Kidney (tissue), 14 donors: ENCODE data around the gene MDN1. TPM values are rescaled to one million over a fixed set of nuclear protein-coding genes. Genes with fewer than 3 reads are reported as not detected.

ENCODE experiments used
- DNase-seq, 5 donors: peaks; one replicate each; pipeline ENCODE4 v3.0.0-alpha.2; 2013 to 2020
- FAIRE-seq: peaks from 2 replicates; lab custom pipeline; 2012; peaks lifted over from hg19 to GRCh38; lab: Jason Lieb, UNC
- H3K27ac ChIP-seq, 2 donors: one replicate each; pipeline ENCODE4 v1.7.0; 2013; ENCODE audit warnings: low read depth in 2 of 2, low read length in 2 of 2, inconsistent platforms in 1 of 2
- H3K27me3 ChIP-seq: one replicate; pipeline ENCODE4 v1.7.1; 2013; ENCODE audit warnings: low read length, inconsistent platforms; ENCODE audit not compliant: control insufficient read depth, insufficient read depth
- H3K36me3 ChIP-seq, 3 donors: one replicate each; pipeline versions ENCODE4 v1.7.0 to v1.7.1; 2013; ENCODE audit warnings: low read length in 3 of 3, control low read depth in 1 of 3, inconsistent platforms in 1 of 3; ENCODE audit not compliant: insufficient read depth in 3 of 3, control insufficient read depth in 2 of 3
- H3K4me1 ChIP-seq, 3 donors: one replicate each; pipeline versions ENCODE4 v1.7.0 to v1.7.1; 2013; ENCODE audit warnings: low read length in 3 of 3, inconsistent platforms in 1 of 3, low read depth in 1 of 3; ENCODE audit not compliant: control insufficient read depth in 2 of 3, insufficient read depth in 2 of 3
- H3K4me3 ChIP-seq, 3 donors: one replicate each; pipeline versions ENCODE4 v1.7.0 to v1.8.1; 2013; ENCODE audit warnings: low read length in 3 of 3, control low read depth in 1 of 3, inconsistent platforms in 1 of 3
- H3K9ac ChIP-seq, 3 donors: one replicate each; pipeline versions ENCODE4 v1.7.0 to v1.7.1; 2013; ENCODE audit warnings: low read length in 3 of 3, control low read depth in 1 of 3, inconsistent platforms in 1 of 3
- H3K9me3 ChIP-seq, 3 donors: one replicate each; pipeline versions ENCODE4 v1.7.0 to v1.7.1; 2013; ENCODE audit warnings: low read length in 3 of 3, control low read depth in 1 of 3, inconsistent platforms in 1 of 3; ENCODE audit not compliant: control insufficient read depth in 2 of 3, insufficient read depth in 1 of 3
- CTCF ChIP-seq: IDR thresholded peaks from 3 replicates; pipeline ENCODE4 v1.5.1; 2012; ENCODE audit warnings: mild to moderate bottlenecking, moderate library complexity, borderline replicate concordance; ENCODE audit not compliant: insufficient read depth; ENCODE audit errors: extremely low read depth
- intact Hi-C: fragments of 100-400 bp; cut with DNase I; formaldehyde crosslinking; loops from one replicate; pipeline ENCODE4 v1.11.1; 2022
- polyA plus RNA-seq: library from polyadenylated mRNA; stranded (reverse); fragments of 350-450 nt; fragmentation: Illumina TruSeq; extraction: RNeasy Lipid Tissue Mini Kit (QIAGEN cat#74804); gene quantifications from one replicate; pipeline ENCODE4 v1.2.3, GENCODE V29; 2014; ENCODE audit warnings: low read depth, low replicate concordance; ENCODE audit not compliant: insufficient read depth
- total RNA-seq: library from RNA; stranded (reverse); fragmentation: NEBNext Ultra II Directional; extraction: Animal tissue kit (Norgen Biotek cat#: 25700); gene quantifications from one replicate; pipeline ENCODE4 v1.2.1, GENCODE V29; 2021
- donor health status: control.
- donor health status: control.
- donor health status: control.
- donor health status: control.
- donor health status: control.
- donor health status: DM: yes; HTN: yes; CAD: no.
- donor health status: Normal renal cell carcinoma (clear cell type).

The MDN1 gene
- total and polyA plus RNA-seq, 2 donors from 2014 or later = 19.4 to 34.9 TPM

- Histone ChIP-seq H3K36me3 (peaks cover 2 to 52% (median 49%) of the 10 kb centered on the region in 3 donors), H3K9me3 (no peaks in the 10 kb centered on the region), H3K27me3 (no peaks in the 10 kb centered on the region), H3K4me3 (no peak overlapping the region), H3K4me1 (no peaks in the 10 kb centered on the region), H3K9ac (no peak overlapping the region), H3K27ac (no peak overlapping the region)
- intact Hi-C loops = no loop called here
- FAIRE-seq (no peak), DNase-seq (no peak)
- TF ChIP-seq CTCF = no peak
These were observed 126.4 kb downstream of the MDN1 start for GRCh38 chr6:89693207-89693606.

DNA sequence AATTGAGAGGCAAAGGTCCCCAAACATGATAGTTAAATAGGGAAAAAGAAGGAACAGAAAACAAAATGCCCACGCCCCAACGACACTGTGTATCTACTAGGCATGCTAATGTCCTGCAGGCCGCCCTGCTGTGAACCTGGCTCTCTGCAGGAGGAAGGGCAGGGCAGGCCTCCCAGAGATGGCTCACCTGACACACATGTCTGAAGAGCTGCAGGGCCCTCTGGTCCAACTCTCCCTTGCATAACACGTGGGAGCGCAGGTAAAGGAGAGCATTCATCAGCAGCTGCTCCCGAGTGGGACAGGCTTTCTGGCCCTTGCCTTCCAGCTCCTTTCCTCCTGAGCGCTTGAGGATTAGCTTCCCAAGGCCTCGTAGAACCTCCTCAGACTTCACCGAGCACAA lies 127.3 kb downstream of the MDN1 start:
- Histone ChIP-seq H3K27ac (no peak overlapping the region), H3K4me1 (no peaks in the 10 kb centered on the region), H3K36me3 (peaks cover 9 to 61% (median 56%) of the 10 kb centered on the region in 3 donors), H3K27me3 (no peaks in the 10 kb centered on the region), H3K4me3 (no peak overlapping the region), H3K9me3 (no peaks in the 10 kb centered on the region), H3K9ac (no peak overlapping the region)
- no peak for FAIRE-seq
- intact Hi-C loops = no loop called here
- TF ChIP-seq CTCF = no peak
- no peak for DNase-seq

- Histone ChIP-seq H3K9ac (no peak overlapping the region), H3K4me3 (no peak overlapping the region), H3K27ac (no peak overlapping the region), H3K27me3 (no peaks in the 10 kb centered on the region), H3K4me1 (no peaks in the 10 kb centered on the region), H3K9me3 (no peaks in the 10 kb centered on the region), H3K36me3 (peaks cover 10 to 66% (median 55%) of the 10 kb centered on the region in 3 donors)
- intact Hi-C loops = no loop called here
- DNase-seq = no peak
- TF ChIP-seq CTCF = no peak
- no peak for FAIRE-seq
These were observed 128.7 kb downstream of the MDN1 start for GRCh38 chr6:89690944-89691324.

GRCh38 chr6:89689732-89690131 lies 129.9 kb downstream of the MDN1 start:
- no peaks in the 10 kb centered on the region for H3K4me1 ChIP-seq
- no peak for DNase-seq
- H3K4me3 ChIP-seq = no peak overlapping the region
- no peaks in the 10 kb centered on the region for H3K9me3 ChIP-seq
- H3K9ac ChIP-seq = no peak overlapping the region
- intact Hi-C loops = no loop called here
- FAIRE-seq = no peak
- no peaks in the 10 kb centered on the region for H3K27me3 ChIP-seq
- TF ChIP-seq CTCF = no peak
- H3K27ac ChIP-seq = no peak overlapping the region
- H3K36me3 ChIP-seq = peaks cover 11 to 61% (median 56%) of the 10 kb centered on the region in 3 donors
